ENCODE results near the gene DENND5B.
"Not testable (repeated sequence)": the region's sequence is repeated elsewhere in the genome, so short reads cannot be mapped to it uniquely, and the experiment has no call there.

Gene DENND5B

DNA sequence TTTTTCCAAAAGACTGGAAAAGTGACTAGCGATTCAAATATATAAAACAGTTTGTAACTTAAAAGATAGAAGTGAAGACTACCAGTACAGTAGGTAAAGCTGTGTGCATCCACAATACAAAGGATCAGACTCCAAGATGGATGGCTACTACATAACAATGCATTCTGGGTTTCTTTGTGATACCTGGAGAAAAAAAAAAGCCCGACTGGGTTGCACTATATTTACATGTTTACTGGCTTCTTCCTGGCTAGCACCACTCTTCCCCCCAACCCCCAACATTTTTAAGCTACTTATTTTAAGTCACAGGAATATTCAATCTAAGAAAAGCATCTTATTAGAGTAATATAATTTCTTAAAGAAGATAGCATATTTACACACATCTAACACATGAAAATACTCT lies 203.9 kb downstream of the DENND5B start:
- no peak for DNase-seq (ENCODE audit: low spot score)
- FAIRE-seq = no peak

DNA sequence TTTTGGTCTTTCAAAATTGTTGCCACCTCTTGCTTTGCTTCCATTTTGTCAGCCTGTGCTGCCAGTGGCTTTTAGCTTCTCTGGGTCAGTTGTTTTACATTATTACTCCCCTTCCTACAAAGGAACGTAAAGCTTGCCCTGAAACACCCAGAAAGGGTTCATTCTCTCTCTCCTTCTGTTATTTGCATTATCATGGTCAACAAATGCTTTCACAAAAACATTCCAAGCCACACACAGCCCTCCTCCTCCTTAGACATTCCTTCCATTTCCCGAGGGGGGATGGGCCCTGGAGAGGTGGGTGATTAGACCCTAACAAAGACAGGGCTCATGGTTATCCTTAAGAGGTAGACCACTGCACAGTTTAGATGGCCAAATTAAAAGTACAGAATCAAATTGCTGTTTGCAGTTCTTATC lies 204.6 kb downstream of the DENND5B start:
- FAIRE-seq (no peak), DNase-seq (ENCODE audit: low spot score) (no peak)

DNA sequence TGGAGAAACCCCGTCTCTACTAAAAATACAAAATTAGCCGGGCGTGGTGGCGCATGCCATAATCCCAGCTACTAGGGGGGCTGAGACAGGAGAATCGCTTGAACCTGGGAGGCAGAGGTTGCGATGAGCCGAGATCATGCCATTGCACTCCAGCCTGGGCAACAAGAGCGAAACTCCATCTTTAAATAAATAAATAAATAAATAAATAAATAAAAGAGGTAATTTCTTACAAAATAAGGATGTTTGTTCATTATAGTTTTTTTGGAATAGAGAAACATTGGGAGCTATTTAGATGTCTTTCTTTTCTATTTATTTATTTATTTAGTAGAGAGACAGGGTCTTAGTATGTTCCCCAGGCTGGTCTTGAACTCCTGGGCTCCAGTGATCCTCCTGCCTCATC lies 213.7 kb downstream of the DENND5B start:
- not testable (repeated sequence) for FAIRE-seq; DNase-seq (ENCODE audit: low spot score)

DNA sequence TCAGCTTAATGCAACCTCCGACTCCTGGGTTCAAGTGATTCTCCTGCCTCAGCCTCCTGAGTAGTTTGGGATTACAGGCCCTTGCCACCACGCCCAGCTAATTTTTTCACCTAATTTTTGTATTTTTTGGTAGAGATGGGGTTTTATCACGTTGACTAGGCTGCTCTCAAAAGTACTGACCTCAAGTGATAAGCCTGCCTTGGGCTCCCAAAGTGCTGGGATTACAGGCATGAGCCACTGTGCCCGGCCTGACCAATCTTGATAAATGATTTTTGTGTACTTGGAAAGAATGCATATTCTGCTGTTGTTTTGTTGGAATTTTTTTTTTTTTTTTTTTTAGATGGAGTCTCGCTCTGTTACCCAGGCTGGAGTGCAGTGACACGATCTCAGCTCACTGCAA lies 215.5 kb downstream of the DENND5B start:
- not testable (repeated sequence) for FAIRE-seq; DNase-seq (ENCODE audit: low spot score)

DNA sequence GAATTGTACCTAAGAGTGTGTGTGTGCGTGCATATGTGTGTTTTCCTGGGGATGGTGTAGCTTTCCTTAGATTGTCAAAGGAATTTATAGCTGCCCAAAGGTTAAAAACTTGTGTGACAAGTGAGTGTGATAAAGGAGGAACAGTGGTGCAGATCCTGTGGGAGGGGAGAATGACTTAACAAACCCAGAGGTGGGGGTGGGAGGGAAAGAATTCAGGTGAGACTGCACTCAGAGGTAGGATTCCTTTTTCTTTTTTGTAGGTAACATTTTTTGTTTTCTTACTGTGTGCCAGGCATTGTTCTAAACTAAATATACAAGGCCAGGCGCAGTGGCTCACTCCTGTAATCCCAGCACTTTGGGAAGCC lies 219.7 kb downstream of the DENND5B start:
- DNase-seq (ENCODE audit: low spot score) = no peak
- no peak for FAIRE-seq

DNA sequence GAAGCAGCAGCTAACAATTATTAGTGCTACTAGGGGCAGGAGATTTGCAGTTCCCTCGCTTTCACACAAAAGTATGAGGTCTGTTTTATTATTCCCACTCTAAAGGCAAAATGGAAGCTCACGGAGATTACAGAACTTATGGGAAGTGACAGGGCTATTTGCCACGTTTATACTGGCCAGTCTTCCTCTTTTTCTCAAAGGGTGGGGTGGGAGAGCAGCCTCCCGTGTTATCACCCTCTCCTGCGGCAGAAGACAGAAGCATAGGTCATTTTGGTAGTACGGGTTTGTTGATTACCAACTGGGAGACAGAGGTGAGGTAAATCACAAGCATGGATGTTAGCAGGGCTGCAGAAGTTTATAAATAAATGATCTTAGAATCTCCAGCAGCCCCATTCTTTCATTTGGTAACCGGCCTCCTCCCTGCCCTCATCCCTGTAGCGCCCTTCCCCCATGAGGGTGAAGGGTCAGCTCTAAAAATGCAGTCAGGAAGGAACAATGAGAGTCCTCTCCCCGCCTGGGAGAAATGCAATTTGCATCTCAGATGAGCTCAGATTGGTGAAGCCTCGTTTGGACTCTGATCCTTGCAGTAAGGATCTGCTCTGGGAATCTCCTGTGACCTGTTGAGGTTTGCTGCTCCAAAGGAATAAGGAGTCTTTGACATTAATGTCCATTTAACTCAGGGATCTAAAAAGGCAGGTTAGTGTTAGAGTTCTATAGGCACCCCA lies 220.2 kb downstream of the DENND5B start:
- FAIRE-seq = no peak
- no peak for DNase-seq (ENCODE audit: low spot score)

DNA sequence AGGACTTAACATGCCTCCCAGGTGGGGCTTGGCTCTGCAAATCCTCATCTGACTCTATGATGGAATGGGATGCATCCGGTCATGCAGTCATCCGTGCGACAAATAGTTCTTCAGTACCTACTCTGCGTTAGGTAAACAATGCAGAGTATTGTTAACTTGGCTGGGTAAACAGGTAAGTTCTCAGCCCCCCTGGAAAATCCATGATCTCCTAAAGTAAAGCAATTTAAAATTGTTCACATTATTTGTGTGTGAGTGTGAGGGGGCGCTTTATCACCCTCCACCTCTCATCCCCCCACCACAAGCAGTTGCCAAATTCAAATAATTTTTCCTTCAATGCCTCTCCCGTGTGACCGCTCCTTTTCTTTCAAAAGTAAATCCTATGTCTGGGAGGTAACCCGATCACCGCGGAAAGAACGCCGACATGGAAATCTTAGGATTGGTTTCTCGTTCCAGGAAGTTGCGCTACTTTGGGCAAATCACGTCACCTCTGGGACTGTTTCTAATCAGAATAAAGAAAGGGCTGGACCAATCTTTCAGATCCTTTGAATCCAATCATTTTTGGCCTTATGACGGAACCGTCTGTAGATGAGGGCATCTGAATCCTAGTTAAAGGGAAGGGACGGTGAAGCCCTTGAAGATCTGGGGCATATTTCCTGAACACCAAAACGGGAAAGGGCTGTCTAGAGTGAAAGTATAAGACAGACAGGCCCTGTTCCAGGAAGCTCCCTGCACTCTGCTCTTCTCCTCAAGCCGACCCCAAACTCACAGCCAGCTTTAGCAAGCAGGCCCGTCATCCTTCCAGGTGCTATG lies 221.0 kb downstream of the DENND5B start:
- DNase-seq (ENCODE audit: low spot score) = no peak
- FAIRE-seq = no peak

DNA sequence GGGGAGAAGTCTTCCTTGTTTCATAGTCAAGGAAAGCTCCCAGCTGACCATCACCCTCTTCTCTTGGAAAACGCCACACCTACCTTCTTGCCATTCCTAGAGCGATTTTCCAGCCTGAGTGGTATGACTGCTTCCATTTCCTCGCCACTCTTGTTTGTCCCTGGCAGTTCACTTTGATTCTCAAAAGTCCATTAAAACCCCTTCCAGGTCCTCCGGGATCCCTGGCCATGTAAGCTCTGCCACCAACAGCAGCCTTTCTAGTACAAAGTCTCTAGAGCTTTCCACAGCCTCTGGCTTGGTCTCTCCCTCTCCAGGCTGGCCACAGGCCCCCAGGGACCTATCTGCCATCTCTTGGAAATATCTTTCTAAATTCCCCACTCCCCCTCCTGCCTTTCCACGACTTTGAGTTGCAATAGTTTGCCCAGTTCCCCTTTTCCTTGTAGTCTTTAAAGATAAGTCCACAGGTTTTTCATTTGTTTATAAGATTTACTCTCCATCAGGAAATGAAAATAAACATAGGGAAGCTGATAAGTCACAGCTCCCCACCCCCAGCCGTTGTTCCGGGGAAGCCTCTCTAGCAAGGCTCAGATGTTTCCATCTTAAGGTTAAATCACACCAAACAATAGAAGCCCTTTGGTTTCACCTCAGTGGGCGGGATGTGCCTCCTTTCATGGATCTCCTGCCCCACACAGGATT lies 222.1 kb downstream of the DENND5B start:
- no peak for DNase-seq (ENCODE audit: low spot score)

DNA sequence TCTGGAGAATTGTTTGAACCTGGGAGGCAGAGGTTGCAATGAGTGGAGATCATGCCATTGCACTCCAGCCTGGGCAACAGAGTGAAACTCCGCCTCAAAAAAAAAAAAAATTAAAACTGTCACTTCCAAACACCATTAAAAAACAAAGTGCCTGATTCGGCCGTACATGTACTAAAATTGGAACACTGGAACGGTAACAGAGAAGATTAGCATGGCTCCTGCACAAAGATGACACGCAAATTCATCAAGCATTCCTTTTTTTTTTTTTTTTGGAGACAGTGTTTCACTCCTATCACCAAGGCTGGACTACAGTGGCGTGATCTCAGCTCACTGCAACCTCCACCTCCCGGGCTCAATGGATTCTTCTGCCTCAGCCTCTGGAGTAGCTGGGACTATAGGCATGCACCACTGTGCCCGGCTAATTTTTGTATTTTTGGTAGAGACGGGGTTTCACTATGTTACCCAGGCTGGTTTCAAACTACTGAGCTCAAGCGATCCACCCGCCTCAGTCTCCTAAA lies 224.8 kb downstream of the DENND5B start:
- no peak for FAIRE-seq
- no peak for DNase-seq (ENCODE audit: low spot score)

More for the DNA sequence above, 222.1 kb downstream of the DENND5B start:
- no peak for FAIRE-seq

DNA sequence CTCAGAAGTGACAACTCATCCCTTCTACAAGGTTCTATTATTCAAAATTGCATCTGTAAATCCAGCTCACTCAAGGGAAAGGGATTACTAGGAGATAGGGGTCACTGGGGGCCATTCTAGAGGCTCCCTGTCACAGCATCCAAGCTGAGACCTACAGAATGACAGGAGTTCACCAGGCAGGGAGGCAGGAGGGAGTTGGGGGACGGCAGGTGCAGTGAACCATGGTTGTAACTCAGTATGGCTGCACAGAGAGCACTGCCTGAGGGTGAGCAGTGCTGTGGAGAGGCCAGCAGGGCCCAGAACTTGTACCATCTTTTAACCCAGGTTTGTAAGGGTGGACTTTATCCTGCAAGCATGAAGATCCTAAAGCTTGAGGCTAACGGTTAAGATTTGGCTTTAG lies 227.1 kb downstream of the DENND5B start:
- no peak for FAIRE-seq
- DNase-seq (ENCODE audit: low spot score) = no peak

DNA sequence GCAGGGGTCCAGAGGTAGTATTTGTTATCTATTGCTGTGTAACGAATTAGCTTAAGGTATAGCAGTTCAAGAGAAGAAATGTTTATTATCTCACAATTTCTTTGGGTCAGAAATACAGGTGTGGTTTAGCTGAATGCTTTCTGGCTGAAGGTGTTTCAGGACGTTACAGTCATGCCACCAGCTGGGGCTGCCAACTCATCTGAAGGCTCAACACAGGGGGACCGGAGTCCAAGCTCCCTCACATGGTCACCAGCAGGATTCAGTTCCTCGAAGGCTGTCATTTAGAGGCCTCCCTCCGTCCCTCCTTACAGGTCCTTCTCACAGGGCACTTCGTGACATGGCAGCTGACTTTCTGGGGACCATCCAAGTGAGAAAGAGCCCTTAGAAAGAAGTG lies 227.5 kb downstream of the DENND5B start:
- no peak for DNase-seq (ENCODE audit: low spot score)
- no peak for FAIRE-seq

DNA sequence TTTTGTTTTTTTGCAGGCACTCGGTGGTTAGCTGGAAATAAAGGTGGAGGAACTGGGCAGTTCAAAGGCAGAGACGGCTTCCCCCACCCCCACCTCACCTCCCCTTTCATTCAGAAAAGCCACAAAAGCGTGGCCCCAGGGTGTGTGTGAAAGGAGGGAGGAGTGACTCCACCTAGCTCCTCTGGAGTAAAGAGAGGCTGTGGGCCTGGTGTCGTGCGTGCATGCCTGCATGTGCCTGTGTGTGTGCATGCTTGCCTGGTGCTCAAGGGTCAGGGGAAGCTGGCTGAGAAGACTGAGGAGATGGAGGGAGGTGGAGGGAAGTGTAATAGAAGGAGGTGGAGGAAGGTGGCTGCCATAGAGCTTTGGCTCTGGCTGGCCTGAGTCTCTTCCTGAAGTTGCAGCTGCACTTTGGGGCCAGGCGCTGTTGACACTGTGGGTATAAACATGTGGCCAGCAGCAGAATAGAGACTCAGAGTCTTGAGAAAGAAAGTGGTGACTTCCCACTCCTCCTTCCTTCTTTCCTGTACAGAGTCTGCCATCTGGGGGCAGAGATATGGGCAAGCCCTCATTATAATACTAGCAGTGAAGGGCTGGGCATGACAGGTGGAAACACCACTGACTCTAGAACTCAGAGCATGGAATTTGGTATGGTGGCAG lies 228.0 kb downstream of the DENND5B start:
- FAIRE-seq (no peak), DNase-seq (ENCODE audit: low spot score) (no peak)

DNA sequence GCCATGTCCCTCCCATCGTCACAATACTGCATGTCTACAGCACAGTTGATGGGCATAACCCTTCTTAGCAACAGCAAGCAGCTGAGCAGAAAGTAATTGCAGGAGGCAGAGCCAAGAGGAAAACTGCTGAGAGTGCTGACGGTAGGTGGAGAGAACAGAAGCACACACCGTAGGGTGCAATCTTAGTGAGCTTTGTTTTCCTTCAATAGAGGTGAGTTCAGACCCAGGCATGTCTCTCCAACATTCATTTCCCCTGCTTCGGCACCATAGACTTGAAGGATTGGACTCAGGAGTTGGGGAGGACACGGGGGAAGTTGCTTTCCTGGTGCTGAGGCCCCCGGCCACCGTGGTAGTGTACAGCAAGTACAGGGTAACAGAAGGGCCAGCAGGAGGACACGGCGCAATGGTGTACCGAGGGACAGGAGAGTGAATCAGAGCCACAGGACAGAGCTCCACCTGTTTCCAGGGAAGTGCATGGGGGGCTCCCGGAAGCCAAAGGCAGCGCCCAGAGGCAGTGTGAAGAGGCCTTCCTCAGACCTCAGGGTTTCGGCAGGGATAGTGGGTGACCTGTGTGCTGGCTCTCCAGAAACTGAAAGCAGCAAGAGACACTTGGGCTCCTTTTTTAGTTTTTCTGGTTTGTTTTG lies 228.7 kb downstream of the DENND5B start:
- DNase-seq (ENCODE audit: low spot score) (no peak), FAIRE-seq (no peak)

DNA sequence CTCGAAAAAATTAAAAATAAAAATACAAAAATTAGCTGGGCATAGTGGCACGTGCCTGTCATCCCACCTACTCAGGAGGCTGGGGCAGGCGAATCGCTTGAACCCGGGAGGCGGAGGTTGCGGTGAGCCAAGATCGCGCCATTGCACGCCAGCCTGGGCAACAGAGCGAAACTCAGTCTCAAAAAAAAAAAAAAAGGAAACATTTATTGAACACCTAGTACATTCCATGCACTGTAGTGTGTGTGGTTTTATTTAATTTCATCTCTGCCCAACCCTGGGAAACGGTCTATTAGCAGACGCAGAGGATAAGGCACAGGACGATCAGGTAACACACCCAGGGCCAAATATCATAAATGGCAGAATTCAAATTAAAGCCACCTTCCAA lies 229.2 kb downstream of the DENND5B start:
- DNase-seq (ENCODE audit: low spot score) = no peak
- FAIRE-seq = no peak

DNA sequence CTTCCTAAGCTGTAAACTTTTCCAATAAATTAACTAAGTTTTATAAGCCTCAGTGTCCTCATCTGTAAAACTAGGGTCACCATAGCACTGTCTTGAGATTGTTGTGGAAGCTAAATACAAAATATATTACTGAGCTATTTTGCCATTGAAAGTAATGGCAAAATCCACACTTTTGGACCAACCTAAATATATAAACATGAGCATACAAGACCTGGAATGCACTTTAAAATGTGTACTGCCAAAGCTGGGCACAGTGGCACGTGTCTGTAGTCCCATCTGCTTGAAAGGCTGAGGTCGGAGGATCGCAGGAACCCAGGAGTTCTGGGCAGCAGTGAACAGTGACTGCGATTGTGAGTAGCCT lies 235.2 kb downstream of the DENND5B start:
- FAIRE-seq (no peak), DNase-seq (ENCODE audit: low spot score) (no peak)

DNA sequence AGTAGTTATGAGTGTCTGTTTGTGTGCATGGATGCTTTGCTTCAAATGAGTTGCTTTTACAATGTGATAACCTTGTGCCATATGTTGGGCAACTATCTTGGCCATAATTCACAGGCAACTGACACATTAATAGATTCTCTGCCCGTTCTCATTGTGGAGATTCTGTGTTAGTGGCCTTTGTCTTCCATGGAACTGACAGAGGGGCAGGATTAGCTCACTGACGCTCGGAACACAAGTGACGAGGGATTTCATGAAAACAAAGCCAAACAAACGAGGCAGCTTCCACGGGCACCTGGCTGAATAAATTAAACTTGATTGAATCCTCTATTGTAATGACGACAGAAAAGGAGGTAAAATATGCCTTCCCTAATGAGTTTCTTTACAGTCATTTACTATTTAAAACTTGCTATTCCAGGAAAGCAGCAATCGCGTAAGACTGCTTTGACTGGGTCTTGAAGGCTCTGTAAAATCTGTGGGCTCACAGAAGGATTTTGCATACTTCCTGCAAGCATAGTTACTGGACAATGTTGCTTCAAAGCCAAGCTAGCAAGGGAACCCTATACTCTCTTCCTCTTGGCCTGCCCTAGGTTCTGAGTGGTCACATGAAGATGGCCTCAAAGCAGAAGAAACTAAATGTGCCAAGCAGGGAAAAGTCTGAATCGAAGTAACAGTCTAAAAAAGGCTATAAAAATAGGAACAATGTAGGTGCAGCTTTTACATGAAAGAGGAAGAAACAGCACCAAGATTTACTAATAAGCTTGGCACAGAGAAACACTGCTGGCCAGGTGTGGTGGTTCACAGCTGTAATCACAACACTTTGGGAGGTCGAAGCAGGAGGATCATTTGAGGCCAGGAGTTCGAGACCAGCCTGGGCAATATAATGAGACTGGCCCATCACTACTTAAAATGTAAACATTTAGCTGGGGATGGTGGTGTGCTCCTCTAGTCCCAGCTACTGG lies 236.9 kb downstream of the DENND5B start:
- FAIRE-seq = no peak
- no peak for DNase-seq (ENCODE audit: low spot score)

DNA sequence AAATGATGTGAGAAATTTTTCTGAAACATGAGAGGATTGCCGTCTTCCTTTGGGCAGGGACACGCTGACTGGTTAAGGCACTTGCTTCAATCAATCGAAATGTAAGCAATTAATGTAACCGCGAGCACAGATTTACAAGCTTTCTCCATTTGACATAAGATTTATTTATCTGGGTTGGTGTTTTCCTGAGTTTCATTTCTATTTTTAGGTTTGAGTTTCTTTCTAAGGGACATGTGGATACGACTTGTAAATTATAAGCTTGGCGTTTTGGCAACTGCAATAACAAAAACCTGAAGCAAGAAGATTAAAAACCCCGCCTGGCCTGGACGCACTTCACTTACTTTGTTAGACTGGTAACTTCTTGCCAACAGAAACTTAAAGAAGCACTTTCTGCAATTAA lies 244.7 kb downstream of the DENND5B start:
- FAIRE-seq (no peak), DNase-seq (ENCODE audit: low spot score) (no peak)

DNA sequence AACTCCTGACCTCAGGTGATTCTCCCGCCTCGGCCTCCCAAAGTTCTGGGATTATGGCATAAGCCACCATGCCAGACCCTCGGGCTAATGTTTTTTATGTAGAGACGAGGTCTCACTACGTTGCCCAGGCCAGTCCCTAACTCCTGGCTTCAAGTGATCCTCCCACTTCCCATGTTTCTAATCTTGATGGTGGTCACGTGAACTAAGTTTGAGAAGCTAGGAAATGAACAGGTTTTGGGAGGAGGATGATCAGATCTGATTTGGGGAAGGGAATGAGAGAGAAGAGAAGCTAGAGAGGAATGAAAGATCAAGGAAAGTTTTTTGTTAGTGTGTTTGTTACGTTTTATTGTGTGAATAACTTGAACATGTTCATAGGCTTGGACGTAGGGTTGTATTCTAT lies 247.8 kb downstream of the DENND5B start:
- no peak for FAIRE-seq
- DNase-seq (ENCODE audit: low spot score) = no peak

DNA sequence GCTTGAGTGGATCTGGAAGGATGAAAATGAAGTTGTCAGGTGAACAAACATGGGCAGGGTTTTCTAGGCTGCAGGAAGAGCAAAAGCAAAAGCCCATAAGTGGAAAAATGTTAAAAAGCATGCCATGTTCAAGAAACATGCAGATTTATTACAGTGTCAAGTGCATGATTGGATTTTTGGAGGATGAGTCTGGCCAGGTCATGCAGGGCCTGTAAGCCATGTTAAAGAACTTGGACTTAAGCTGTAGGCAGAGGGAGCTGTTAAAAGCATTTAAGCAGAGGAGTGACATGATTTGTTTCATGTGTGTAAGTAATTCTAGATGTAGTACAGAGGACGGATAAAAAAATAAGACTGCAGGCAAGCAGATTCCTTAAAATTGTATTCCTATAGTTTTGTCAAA lies 248.7 kb downstream of the DENND5B start:
- FAIRE-seq (no peak), DNase-seq (ENCODE audit: low spot score) (no peak)
